ENCODE results near the gene KNG1.
"Not testable (repeated sequence)": the region's sequence is repeated elsewhere in the genome, so short reads cannot be mapped to it uniquely, and the experiment has no call there.

The KNG1 gene

DNA sequence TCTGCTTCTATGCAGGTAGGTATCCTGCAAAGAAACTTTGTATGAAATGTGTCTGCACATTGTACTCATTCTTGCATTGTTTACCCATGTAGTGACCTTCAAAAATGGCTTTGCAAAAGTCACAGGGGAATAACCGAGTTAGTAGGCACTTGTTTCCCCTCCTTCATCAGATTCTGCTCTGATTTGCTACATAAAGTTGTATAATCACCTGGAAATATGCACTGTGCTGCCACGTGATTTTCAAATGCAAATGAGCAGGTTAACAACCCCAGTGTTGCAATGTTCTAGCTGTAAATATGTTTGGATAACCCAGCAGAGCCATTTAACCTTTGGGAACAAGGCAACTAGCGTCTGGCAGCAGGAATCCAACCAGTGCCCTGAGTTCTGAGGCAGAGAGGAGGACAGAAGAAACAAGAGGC lies at the start of gene KNG1:
Gene KNG1, plus strand, starts transcription at position 321 of the 419 bp plus-strand sequence. CDS start 184 bp downstream, outside the sequence.
- no peaks in the 10 kb centered on the region for H3K27me3 ChIP-seq (ENCODE audit: insufficient read depth, low read length)
- H3K9me3 ChIP-seq (ENCODE audit: insufficient read depth, low read depth, low read length): no peaks in the 10 kb centered on the region
- no peak within 1 kb of the TSS for H3K4me3 ChIP-seq (ENCODE audit: low read length)
- H3K27ac ChIP-seq (ENCODE audit: low read length): no peak within 1 kb of the TSS
- no peaks in the 10 kb centered on the region for H3K36me3 ChIP-seq (ENCODE audit: insufficient read depth, low read depth, low read length)
- H3K9ac ChIP-seq (ENCODE audit: low read depth, low read length): no peak within 1 kb of the TSS
- H3K4me1 ChIP-seq (ENCODE audit: insufficient read depth, low read length): no peaks in the 10 kb centered on the region

DNA sequence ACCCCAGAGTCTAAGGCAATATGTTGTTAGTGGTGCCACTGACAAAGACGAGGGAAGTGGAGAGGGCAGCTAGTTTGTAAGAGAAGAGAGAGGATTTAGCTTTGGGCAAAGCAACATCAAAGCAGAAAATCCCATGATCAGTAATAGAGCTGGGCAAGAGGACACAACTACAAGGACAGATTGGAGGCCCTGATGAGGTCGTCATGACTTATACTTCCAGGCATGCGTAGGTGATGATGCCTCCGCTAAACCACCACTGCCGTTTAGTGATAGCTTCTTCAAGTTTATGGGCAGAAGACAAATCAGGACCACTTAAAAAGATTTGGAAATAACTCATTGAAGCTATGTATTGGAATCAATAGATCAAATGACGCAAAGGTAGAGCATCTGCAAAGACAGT lies 48.7 kb upstream of the KNG1 start:
- peaks cover 13% of the 10 kb centered on the region for H3K4me1 ChIP-seq (ENCODE audit: insufficient read depth, low read length)
- H3K36me3 ChIP-seq (ENCODE audit: insufficient read depth, low read depth, low read length): no peaks in the 10 kb centered on the region
- no peak overlapping the region for H3K9ac ChIP-seq (ENCODE audit: low read depth, low read length)
- no peaks in the 10 kb centered on the region for H3K27me3 ChIP-seq (ENCODE audit: insufficient read depth, low read length)
- no peak overlapping the region for H3K4me3 ChIP-seq (ENCODE audit: low read length)
- H3K9me3 ChIP-seq (ENCODE audit: insufficient read depth, low read depth, low read length): no peaks in the 10 kb centered on the region; the same call in 1 of the 2 replicates
- no peak overlapping the region for H3K27ac ChIP-seq (ENCODE audit: low read length)

GRCh38 chr3:186669378-186670084 lies 47.6 kb upstream of the KNG1 start:
- Histone ChIP-seq H3K9me3 (ENCODE audit: insufficient read depth, low read depth, low read length) (no peaks in the 10 kb centered on the region; the same call in 1 of the 2 replicates), H3K27ac (ENCODE audit: low read length) (no peak overlapping the region), H3K4me1 (ENCODE audit: insufficient read depth, low read length) (peaks cover 2% of the 10 kb centered on the region), H3K9ac (ENCODE audit: low read depth, low read length) (no peak overlapping the region), H3K27me3 (ENCODE audit: insufficient read depth, low read length) (no peaks in the 10 kb centered on the region), H3K36me3 (ENCODE audit: insufficient read depth, low read depth, low read length) (no peaks in the 10 kb centered on the region), H3K4me3 (ENCODE audit: low read length) (no peak overlapping the region)

DNA sequence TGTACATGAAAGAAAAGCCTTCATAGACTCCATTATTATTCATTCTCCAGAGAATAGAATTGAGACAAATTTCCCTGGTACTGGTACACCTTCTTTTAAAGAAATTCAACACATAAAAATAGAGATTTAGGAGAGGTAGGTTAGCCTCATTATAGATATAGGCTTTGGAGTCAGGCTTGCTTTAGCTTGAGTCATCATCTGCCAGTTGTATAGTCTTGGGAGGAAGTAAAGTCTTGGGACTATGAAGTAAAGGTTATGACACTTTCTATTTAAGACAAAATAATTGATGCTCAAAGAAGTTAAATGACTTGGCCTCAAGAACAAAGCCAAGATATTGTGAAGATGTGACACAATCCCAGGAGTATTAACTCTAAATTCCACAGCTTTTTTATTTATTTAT lies 47.0 kb upstream of the KNG1 start:
- Histone ChIP-seq H3K27ac (ENCODE audit: low read length) (no peak overlapping the region), H3K9me3 (ENCODE audit: insufficient read depth, low read depth, low read length) (no peaks in the 10 kb centered on the region; the same call in 1 of the 2 replicates), H3K9ac (ENCODE audit: low read depth, low read length) (no peak overlapping the region), H3K4me3 (ENCODE audit: low read length) (no peak overlapping the region), H3K4me1 (ENCODE audit: insufficient read depth, low read length) (no peaks in the 10 kb centered on the region; the same call in 1 of the 2 replicates), H3K36me3 (ENCODE audit: insufficient read depth, low read depth, low read length) (no peaks in the 10 kb centered on the region), H3K27me3 (ENCODE audit: insufficient read depth, low read length) (no peaks in the 10 kb centered on the region)

- no peaks in the 10 kb centered on the region for H3K4me1 ChIP-seq (ENCODE audit: insufficient read depth, low read length)
- no peak overlapping the region for H3K9ac ChIP-seq (ENCODE audit: low read depth, low read length)
- H3K27ac ChIP-seq (ENCODE audit: low read length): no peak overlapping the region
- no peaks in the 10 kb centered on the region for H3K36me3 ChIP-seq (ENCODE audit: insufficient read depth, low read depth, low read length)
- no peaks in the 10 kb centered on the region; the same call in 1 of the 2 replicates for H3K9me3 ChIP-seq (ENCODE audit: insufficient read depth, low read depth, low read length)
- no peak overlapping the region for H3K4me3 ChIP-seq (ENCODE audit: low read length)
- H3K27me3 ChIP-seq (ENCODE audit: insufficient read depth, low read length): no peaks in the 10 kb centered on the region
These were observed 46.1 kb upstream of the KNG1 start for GRCh38 chr3:186671051-186671450.

- no peak overlapping the region for H3K9ac ChIP-seq (ENCODE audit: low read depth, low read length)
- no peak overlapping the region for H3K4me3 ChIP-seq (ENCODE audit: low read length)
- no peaks in the 10 kb centered on the region for H3K36me3 ChIP-seq (ENCODE audit: insufficient read depth, low read depth, low read length)
- H3K27ac ChIP-seq (ENCODE audit: low read length): no peak overlapping the region
- no peaks in the 10 kb centered on the region for H3K4me1 ChIP-seq (ENCODE audit: insufficient read depth, low read length)
- no peaks in the 10 kb centered on the region for H3K27me3 ChIP-seq (ENCODE audit: insufficient read depth, low read length)
- H3K9me3 ChIP-seq (ENCODE audit: insufficient read depth, low read depth, low read length): no peaks in the 10 kb centered on the region
These were observed 38.6 kb upstream of the KNG1 start for GRCh38 chr3:186678604-186679003.

DNA sequence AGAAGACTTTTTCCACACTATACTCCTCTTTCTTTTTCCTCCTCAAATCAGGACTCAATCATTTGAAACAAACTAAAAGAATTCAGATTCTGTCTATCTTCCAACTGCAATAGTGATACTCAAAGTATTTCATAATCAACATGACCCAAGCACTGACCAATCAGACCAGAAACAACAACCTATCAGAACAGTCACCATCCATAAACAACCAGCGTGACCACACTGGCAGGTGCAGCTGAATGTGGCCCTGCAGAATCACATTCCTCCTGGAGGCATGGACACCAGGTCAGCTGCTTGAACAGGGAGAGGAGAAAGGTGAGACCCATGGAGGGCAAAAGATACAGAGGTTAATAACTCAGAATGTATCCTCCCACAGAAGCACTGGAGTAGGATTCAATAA lies 38.0 kb upstream of the KNG1 start:
- no peaks in the 10 kb centered on the region for H3K27me3 ChIP-seq (ENCODE audit: insufficient read depth, low read length)
- no peak overlapping the region for H3K27ac ChIP-seq (ENCODE audit: low read length)
- no peaks in the 10 kb centered on the region for H3K9me3 ChIP-seq (ENCODE audit: insufficient read depth, low read depth, low read length)
- no peaks in the 10 kb centered on the region for H3K4me1 ChIP-seq (ENCODE audit: insufficient read depth, low read length)
- no peak overlapping the region for H3K9ac ChIP-seq (ENCODE audit: low read depth, low read length)
- H3K4me3 ChIP-seq (ENCODE audit: low read length): no peak overlapping the region
- H3K36me3 ChIP-seq (ENCODE audit: insufficient read depth, low read depth, low read length): no peaks in the 10 kb centered on the region

- Histone ChIP-seq H3K27ac (ENCODE audit: low read length) (no peak overlapping the region), H3K27me3 (ENCODE audit: insufficient read depth, low read length) (no peaks in the 10 kb centered on the region), H3K36me3 (ENCODE audit: insufficient read depth, low read depth, low read length) (no peaks in the 10 kb centered on the region), H3K4me1 (ENCODE audit: insufficient read depth, low read length) (no peaks in the 10 kb centered on the region), H3K9ac (ENCODE audit: low read depth, low read length) (no peak overlapping the region), H3K4me3 (ENCODE audit: low read length) (no peak overlapping the region), H3K9me3 (ENCODE audit: insufficient read depth, low read depth, low read length) (peaks cover 6% of the 10 kb centered on the region)
These were observed 36.3 kb upstream of the KNG1 start for GRCh38 chr3:186680869-186681268.

GRCh38 chr3:186682812-186683211 lies 34.3 kb upstream of the KNG1 start:
- Histone ChIP-seq H3K4me1 (ENCODE audit: insufficient read depth, low read length) (no peaks in the 10 kb centered on the region), H3K36me3 (ENCODE audit: insufficient read depth, low read depth, low read length) (no peaks in the 10 kb centered on the region)

DNA sequence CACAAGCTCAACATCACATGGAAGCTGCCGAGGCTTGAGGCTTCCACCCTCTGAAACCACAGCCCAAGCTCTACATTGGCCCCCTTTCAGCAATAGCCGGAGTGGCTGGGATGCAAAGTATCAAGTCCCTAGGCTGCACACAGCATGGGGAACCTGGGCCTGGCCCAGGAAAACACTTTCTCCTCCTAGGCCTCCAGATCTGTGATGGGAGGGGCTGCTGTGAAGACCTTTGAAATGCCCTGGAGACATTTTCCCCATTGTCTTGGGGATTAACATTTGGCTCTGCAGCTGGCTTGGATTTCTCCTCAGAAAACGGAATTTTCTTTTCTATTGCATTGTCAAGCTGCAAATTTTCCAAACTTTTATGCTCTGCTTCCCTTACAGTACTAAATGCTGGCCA lies 33.2 kb upstream of the KNG1 start:
- no peaks in the 10 kb centered on the region for H3K36me3 ChIP-seq (ENCODE audit: insufficient read depth, low read depth, low read length)
- no peaks in the 10 kb centered on the region for H3K4me1 ChIP-seq (ENCODE audit: insufficient read depth, low read length)
- H3K27ac ChIP-seq (ENCODE audit: low read length): no peak overlapping the region
- H3K4me3 ChIP-seq (ENCODE audit: low read length): no peak overlapping the region
- H3K9ac ChIP-seq (ENCODE audit: low read depth, low read length): no peak overlapping the region
- peaks cover 6% of the 10 kb centered on the region for H3K9me3 ChIP-seq (ENCODE audit: insufficient read depth, low read depth, low read length)
- H3K27me3 ChIP-seq (ENCODE audit: insufficient read depth, low read length): no peaks in the 10 kb centered on the region

More at GRCh38 chr3:186682812-186683211, 34.3 kb upstream of the KNG1 start:
- Histone ChIP-seq H3K27me3 (ENCODE audit: insufficient read depth, low read length) (no peaks in the 10 kb centered on the region), H3K9ac (ENCODE audit: low read depth, low read length) (no peak overlapping the region), H3K9me3 (ENCODE audit: insufficient read depth, low read depth, low read length) (peaks cover 6% of the 10 kb centered on the region), H3K4me3 (ENCODE audit: low read length) (no peak overlapping the region), H3K27ac (ENCODE audit: low read length) (no peak overlapping the region)

- H3K4me3 ChIP-seq (ENCODE audit: low read length); H3K9me3 ChIP-seq (ENCODE audit: insufficient read depth, low read depth, low read length); H3K27ac ChIP-seq (ENCODE audit: low read length); H3K9ac ChIP-seq (ENCODE audit: low read depth, low read length); H3K36me3 ChIP-seq (ENCODE audit: insufficient read depth, low read depth, low read length); H3K4me1 ChIP-seq (ENCODE audit: insufficient read depth, low read length); H3K27me3 ChIP-seq (ENCODE audit: insufficient read depth, low read length): not testable (repeated sequence)
These were observed 30.7 kb upstream of the KNG1 start for GRCh38 chr3:186686475-186686874.

GRCh38 chr3:186687120-186687651 lies 30.0 kb upstream of the KNG1 start:
- H3K4me3 ChIP-seq (ENCODE audit: low read length): no peak overlapping the region
- H3K9me3 ChIP-seq (ENCODE audit: insufficient read depth, low read depth, low read length): peaks cover 6% of the 10 kb centered on the region
- no peaks in the 10 kb centered on the region for H3K27me3 ChIP-seq (ENCODE audit: insufficient read depth, low read length)
- no peak overlapping the region for H3K9ac ChIP-seq (ENCODE audit: low read depth, low read length)
- H3K36me3 ChIP-seq (ENCODE audit: insufficient read depth, low read depth, low read length): no peaks in the 10 kb centered on the region
- H3K4me1 ChIP-seq (ENCODE audit: insufficient read depth, low read length): no peaks in the 10 kb centered on the region
- no peak overlapping the region for H3K27ac ChIP-seq (ENCODE audit: low read length)
